ENCODE measurements around the gene CRTAC1. TPM values are rescaled to one million over a fixed set of nuclear protein-coding genes. Genes with fewer than 3 reads are reported as not detected.

The CRTAC1 gene
- total RNA-seq, 1 experiment from 2014 or later: 0.46 TPM

DNA sequence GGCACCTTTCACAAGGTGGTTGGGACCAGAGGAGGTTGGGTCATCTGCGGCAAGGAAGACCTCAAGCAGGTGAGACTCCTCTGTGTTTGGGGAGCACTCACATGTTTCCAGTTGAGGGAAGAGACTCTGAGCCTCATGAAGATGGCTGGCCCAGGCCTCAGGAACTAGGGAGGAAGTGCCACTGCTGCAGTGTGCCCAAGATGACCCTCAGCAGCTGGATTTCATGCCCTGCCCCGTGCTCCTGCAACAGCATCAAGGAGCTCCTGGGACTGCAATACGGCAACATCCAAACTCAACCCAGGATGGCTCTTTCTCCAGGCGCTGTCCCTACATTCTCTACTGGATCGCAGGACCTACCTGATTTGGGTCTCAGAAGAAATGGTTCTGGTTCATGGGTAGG is 106.9 kb downstream of the CRTAC1 start:
- Histone ChIP-seq H3K4me1 (ENCODE audit: insufficient read depth, low read length) (no peaks in the 10 kb centered on the region), H3T11ph (ENCODE audit: low read length) (no peak overlapping the region), H3K23me2 (ENCODE audit: insufficient read length, low read depth, low read length, poor library complexity, severe bottlenecking) (peaks cover 2% of the 10 kb centered on the region), H3K14ac (ENCODE audit: insufficient read depth, low read length) (peak overlapping the region; percentile 25; the same call in 1 of the 2 replicates), H3K27ac (ENCODE audit: insufficient read length, low read depth, low read length) (no peak overlapping the region), H2BK20ac (ENCODE audit: low read depth, low read length, poor library complexity, severe bottlenecking) (no peak overlapping the region), H4K8ac (replicated peaks; ENCODE audit: insufficient read length, low read depth, low read length) (no peak overlapping the region), H3K79me2 (ENCODE audit: insufficient read depth, low read length) (no peaks in the 10 kb centered on the region), H4K91ac (ENCODE audit: insufficient read length, low read depth, low read length) (no peak overlapping the region), H2BK15ac (ENCODE audit: low read depth, low read length) (no peak overlapping the region), H3K56ac (ENCODE audit: insufficient read length, low read depth, low read length) (no peak overlapping the region), H2BK5ac (ENCODE audit: insufficient read length, low read length) (no peak overlapping the region), H3K9me3 (ENCODE audit: control insufficient read depth, low read depth, low read length) (no peaks in the 10 kb centered on the region), H4K5ac (ENCODE audit: insufficient read length, low read depth, low read length) (no peak overlapping the region), H3K79me1 (ENCODE audit: insufficient read depth, low read depth, low read length, poor library complexity, severe bottlenecking) (no peaks in the 10 kb centered on the region), H2AFZ (ENCODE audit: low read length) (no peak overlapping the region), H3K23ac (ENCODE audit: insufficient read length, low read depth, low read length) (no peak overlapping the region), H3K4ac (ENCODE audit: low read depth, low read length) (no peak overlapping the region), H3K27me3 (ENCODE audit: insufficient read depth, low read length) (no peaks in the 10 kb centered on the region), H3K18ac (ENCODE audit: insufficient read length, low read depth, low read length) (no peak overlapping the region), H4K20me1 (ENCODE audit: control insufficient read depth, insufficient read depth, insufficient read length) (no peaks in the 10 kb centered on the region), H3K4me2 (ENCODE audit: insufficient read depth, insufficient read length, low read length) (no peak overlapping the region), H2BK120ac (ENCODE audit: low read depth, low read length, poor library complexity, severe bottlenecking) (no peak overlapping the region), H2BK12ac (ENCODE audit: insufficient read length, low read depth, low read length) (no peak overlapping the region), H2AK5ac (ENCODE audit: insufficient read length, low read length) (no peak overlapping the region), H3K9ac (ENCODE audit: extremely low read depth, insufficient read length, low read length) (no peak overlapping the region)
- DNase-seq: no peak
- TF ChIP-seq, protein P1, sequence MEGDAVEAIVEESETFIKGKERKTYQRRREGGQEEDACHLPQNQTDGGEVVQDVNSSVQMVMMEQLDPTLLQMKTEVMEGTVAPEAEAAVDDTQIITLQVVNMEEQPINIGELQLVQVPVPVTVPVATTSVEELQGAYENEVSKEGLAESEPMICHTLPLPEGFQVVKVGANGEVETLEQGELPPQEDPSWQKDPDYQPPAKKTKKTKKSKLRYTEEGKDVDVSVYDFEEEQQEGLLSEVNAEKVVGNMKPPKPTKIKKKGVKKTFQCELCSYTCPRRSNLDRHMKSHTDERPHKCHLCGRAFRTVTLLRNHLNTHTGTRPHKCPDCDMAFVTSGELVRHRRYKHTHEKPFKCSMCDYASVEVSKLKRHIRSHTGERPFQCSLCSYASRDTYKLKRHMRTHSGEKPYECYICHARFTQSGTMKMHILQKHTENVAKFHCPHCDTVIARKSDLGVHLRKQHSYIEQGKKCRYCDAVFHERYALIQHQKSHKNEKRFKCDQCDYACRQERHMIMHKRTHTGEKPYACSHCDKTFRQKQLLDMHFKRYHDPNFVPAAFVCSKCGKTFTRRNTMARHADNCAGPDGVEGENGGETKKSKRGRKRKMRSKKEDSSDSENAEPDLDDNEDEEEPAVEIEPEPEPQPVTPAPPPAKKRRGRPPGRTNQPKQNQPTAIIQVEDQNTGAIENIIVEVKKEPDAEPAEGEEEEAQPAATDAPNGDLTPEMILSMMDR (conservative IDR thresholded peaks at IDR 0.05): no peak
- Mint-ChIP-seq H3K9me3 (no peaks in the 10 kb centered on the region; a peak in 1 of 5 replicates), H3K4me1 (no peaks in the 10 kb centered on the region), H3K27ac (no peak overlapping the region), H3K36me3 (ENCODE audit: insufficient read depth in 1 of 3, low read depth in 3 of 3) (no peaks in the 10 kb centered on the region), H3K4me3 (no peak overlapping the region), H3K27me3 (ENCODE audit: low read depth) (peaks cover 23% of the 10 kb centered on the region)
- WGBS (ENCODE audit: extremely low coverage, insufficient read length, low lambda C conversion rate): no CpG with 5 or more reads among the region's 5 CpGs

Data from H9 (cell line).